Gastrocnemius medialis (tissue), 4 donors: ENCODE results near the gene DDX23. TPM values are rescaled to one million over a fixed set of nuclear protein-coding genes. Genes with fewer than 3 reads are reported as not detected.
"Not testable (repeated sequence)": the region's sequence is repeated elsewhere in the genome, so short reads cannot be mapped to it uniquely, and the experiment has no call there.

Experiments used
- ATAC-seq, 2 donors: fragments of 150-250 bp; one replicate each; pipeline ENCODE4 v1.9.1; 2016
- DNase-seq, 2 donors: peaks; one replicate each; pipeline ENCODE4 v3.0.0-alpha.2; 2019
- H3K27ac ChIP-seq, 4 donors: fragments of 200-600 bp; sonication (generic); 1 replicate in 1 of 4; 2 replicates in 3 of 4; pipeline ENCODE4 v1.5.1; 2016 to 2018; ENCODE audit warnings: mild to moderate bottlenecking in 2 of 4, moderate library complexity in 1 of 4
- H3K27me3 ChIP-seq, 3 donors: fragments of 200-600 bp; sonication (generic) in 2 of 3; 1 replicate in 1 of 3; 2 replicates in 2 of 3; pipeline versions ENCODE4 v1.5.1 to v1.6.0; 2016 to 2019; ENCODE audit warnings: mild to moderate bottlenecking in 1 of 3, moderate library complexity in 1 of 3
- H3K36me3 ChIP-seq, 2 donors: fragments of 200-600 bp; sonication (generic) in 1 of 2; one replicate each; pipeline ENCODE4 v1.5.1; 2017 to 2018
- H3K4me1 ChIP-seq, 2 donors: fragments of 200-600 bp; sonication (generic) in 1 of 2; one replicate each; pipeline ENCODE4 v1.5.1; 2016 to 2017; ENCODE audit warnings: mild to moderate bottlenecking in 2 of 2
- H3K4me3 ChIP-seq, 4 donors: fragments of 200-600 bp; sonication (generic) in 3 of 4; 1 replicate in 1 of 4; 2 replicates in 3 of 4; pipeline ENCODE4 v1.5.1; 2016 to 2019; ENCODE audit warnings: mild to moderate bottlenecking in 2 of 4
- H3K9me3 ChIP-seq, 3 donors: fragments of 200-600 bp; sonication (generic) in 2 of 3; 1 replicate in 1 of 3; 2 replicates in 2 of 3; pipeline ENCODE4 v1.5.1; 2016 to 2019
- POLR2A ChIP-seq, 2 donors: fragments of 450-650 bp; IDR thresholded peaks; one replicate each; pipeline ENCODE4 v1.6.1; 2017; ENCODE audit warnings: antibody characterized with exemption in 2 of 2, mild to moderate bottlenecking in 2 of 2, moderate library complexity in 2 of 2
- in situ Hi-C, 4 donors: fragments of 200-750 bp; cut with MboI; loops; one replicate each; pipeline versions ENCODE4 v1.15.0 to v1.8.0; 2017; ENCODE audit warnings: low sequenced_read_pairs in 4 of 4
- intact Hi-C: fragments of 100-400 bp; cut with DNase I; formaldehyde crosslinking; loops from one replicate; pipeline ENCODE4 v1.15.1; 2023; ENCODE audit warnings: low total_unique reads
- total RNA-seq, 4 donors: library from RNA; depleted of rRNA; stranded (reverse); fragments of >200 nt; gene quantifications; one replicate each; pipeline versions ENCODE4 v1.1.0 to v1.2.3, GENCODE V29; 2016
- TF ChIP-seq, protein P1 (sequence below), 5 experiments: fragments of 450-650 bp in 3 of 5; fragments of 200-600 bp in 2 of 5; sonication (generic) in 2 of 5; IDR thresholded peaks in 4 of 5; conservative IDR thresholded peaks in 1 of 5; 1 replicate in 4 of 5; 2 replicates in 1 of 5; pipeline ENCODE4 v1.5.1; 2016 to 2019; ENCODE audit warnings: antibody characterized with exemption in 5 of 5, mild to moderate bottlenecking in 3 of 5, moderate library complexity in 3 of 5

Gene DDX23
- total RNA-seq, 4 donors from 2014 or later: 55.8 to 80.6 (median 75.7) TPM

DNA sequence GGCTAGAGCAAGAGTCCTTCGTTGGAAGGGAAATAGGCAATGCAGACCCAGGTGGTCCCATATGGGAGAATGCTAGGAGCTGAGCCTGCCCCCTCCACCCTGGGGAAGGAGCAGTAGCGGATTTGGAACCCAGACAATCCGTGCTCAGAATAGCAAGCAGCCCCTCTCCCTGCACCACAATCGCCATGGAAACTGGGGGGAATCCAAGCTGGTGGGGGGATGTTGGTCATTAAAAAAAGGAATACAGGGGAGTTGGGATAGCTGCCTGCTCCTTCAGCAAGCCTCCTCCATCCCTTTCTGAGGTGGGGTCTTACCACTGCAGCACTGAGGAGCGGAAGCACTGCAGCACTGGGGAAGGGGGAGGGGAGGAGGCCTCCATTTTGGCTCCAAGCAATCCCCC, 10.8 kb upstream of the DDX23 start:
- Histone ChIP-seq H3K36me3 (no peaks in the 10 kb centered on the region), H3K4me1 (peaks cover 5% of the 10 kb centered on the region in 2 donors), H3K27ac (no peak overlapping the region), H3K9me3 (no peaks in the 10 kb centered on the region), H3K4me3 (no peak overlapping the region), H3K27me3 (peaks cover 0 to 10% (median 10%) of the 10 kb centered on the region in 3 donors)
- intact Hi-C loops (no loop called here), in situ Hi-C loops (loop anchor here in 1 of 4 donors (25.0 kb wide), 1 partner anchor 125 kb away; the partner anchor contains the start of genes DDN and WNT1)
- DNase-seq (no peak), ATAC-seq (no peak)
- no peak for TF ChIP-seq POLR2A (IDR thresholded peaks at IDR 0.05)
- TF ChIP-seq, protein P1, sequence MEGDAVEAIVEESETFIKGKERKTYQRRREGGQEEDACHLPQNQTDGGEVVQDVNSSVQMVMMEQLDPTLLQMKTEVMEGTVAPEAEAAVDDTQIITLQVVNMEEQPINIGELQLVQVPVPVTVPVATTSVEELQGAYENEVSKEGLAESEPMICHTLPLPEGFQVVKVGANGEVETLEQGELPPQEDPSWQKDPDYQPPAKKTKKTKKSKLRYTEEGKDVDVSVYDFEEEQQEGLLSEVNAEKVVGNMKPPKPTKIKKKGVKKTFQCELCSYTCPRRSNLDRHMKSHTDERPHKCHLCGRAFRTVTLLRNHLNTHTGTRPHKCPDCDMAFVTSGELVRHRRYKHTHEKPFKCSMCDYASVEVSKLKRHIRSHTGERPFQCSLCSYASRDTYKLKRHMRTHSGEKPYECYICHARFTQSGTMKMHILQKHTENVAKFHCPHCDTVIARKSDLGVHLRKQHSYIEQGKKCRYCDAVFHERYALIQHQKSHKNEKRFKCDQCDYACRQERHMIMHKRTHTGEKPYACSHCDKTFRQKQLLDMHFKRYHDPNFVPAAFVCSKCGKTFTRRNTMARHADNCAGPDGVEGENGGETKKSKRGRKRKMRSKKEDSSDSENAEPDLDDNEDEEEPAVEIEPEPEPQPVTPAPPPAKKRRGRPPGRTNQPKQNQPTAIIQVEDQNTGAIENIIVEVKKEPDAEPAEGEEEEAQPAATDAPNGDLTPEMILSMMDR (IDR thresholded peaks at IDR 0.05 in 4 of 5, conservative IDR thresholded peaks at IDR 0.05 in 1 of 5): no peak

- H3K27me3 ChIP-seq: peaks cover 0 to 10% (median 10%) of the 10 kb centered on the region in 3 donors
- DNase-seq: no peak
- intact Hi-C loops: no loop called here
- peaks cover 5% of the 10 kb centered on the region in 2 donors for H3K4me1 ChIP-seq
- H3K9me3 ChIP-seq: no peaks in the 10 kb centered on the region
- in situ Hi-C loops: loop anchor here in 1 of 4 donors (25.0 kb wide), 1 partner anchor 126 kb away; the partner anchor contains the start of genes DDN and WNT1
- no peak for ATAC-seq
- no peak overlapping the region for H3K27ac ChIP-seq
- H3K36me3 ChIP-seq: no peaks in the 10 kb centered on the region
- TF ChIP-seq, protein P1 (IDR thresholded peaks at IDR 0.05 in 4 of 5, conservative IDR thresholded peaks at IDR 0.05 in 1 of 5): no peak
- TF ChIP-seq POLR2A (IDR thresholded peaks at IDR 0.05): no peak
- H3K4me3 ChIP-seq: no peak overlapping the region
Measured at GRCh38 chr12:48861111-48861510, 9.1 kb upstream of the DDX23 start.

DNA sequence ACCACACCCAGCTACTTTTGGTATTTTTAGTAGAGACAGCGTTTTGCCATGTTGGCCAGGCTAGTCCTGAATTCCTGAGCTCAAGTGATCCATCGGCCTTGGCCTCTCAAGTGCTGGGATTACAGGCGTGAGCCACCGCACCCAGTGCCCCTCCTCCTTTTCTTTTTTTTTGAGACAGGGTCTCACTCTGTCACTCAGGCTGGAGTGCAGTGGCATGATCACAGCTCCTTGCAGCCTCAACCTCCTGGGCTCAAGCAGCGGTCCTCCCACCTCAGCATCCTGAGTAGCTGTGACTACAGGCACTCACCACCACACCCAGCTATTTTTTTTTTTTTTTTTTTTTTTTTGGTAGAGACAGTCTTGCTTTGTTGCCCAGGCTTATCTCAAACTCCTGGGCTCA, 8.3 kb upstream of the DDX23 start:
- H3K27ac ChIP-seq, ATAC-seq, DNase-seq, intact Hi-C loops, H3K4me3 ChIP-seq, H3K27me3 ChIP-seq, H3K9me3 ChIP-seq, H3K36me3 ChIP-seq, H3K4me1 ChIP-seq: not testable (repeated sequence)
- in situ Hi-C loops: loop anchor here in 1 of 4 donors (25.0 kb wide), 1 partner anchor 127 kb away; the partner anchor contains the start of genes DDN and WNT1

DNA sequence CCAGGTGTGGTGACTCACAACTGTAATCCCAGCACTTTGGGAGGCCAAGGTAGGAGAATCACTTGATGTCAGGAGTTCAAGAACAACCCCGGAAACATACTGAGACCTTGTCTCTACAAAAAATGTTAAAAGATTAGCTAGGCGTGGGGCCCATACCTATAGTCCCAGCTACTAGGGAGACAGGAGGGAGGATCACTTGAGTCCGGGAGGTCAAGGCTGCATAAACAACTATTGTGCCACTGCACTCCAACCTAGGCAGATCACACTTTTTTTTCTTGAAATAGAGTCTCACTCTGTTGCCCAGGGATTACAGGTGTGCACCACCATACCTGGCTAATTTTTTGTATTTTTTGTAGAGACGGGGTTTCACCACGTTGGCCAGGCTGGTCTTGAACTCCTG, 7.6 kb upstream of the DDX23 start:
- H3K9me3 ChIP-seq: no peaks in the 10 kb centered on the region
- in situ Hi-C loops: loop anchor here in 2 of 4 donors (10.0 to 25.0 kb wide), 2 partner anchors 75 to 128 kb away; partner anchors contain the start of genes DDN (in 1 of the 2) and WNT1 (in 1 of the 2)

GRCh38 chr12:48858043-48858442, 6.1 kb upstream of the DDX23 start:
- Histone ChIP-seq H3K27me3 (peaks cover 0 to 5% (median 1%) of the 10 kb centered on the region in 3 donors), H3K9me3 (no peaks in the 10 kb centered on the region), H3K36me3 (no peaks in the 10 kb centered on the region), H3K27ac (no peak overlapping the region), H3K4me3 (no peak overlapping the region), H3K4me1 (no peaks in the 10 kb centered on the region)
- TF ChIP-seq, protein P1 (IDR thresholded peaks at IDR 0.05 in 4 of 5, conservative IDR thresholded peaks at IDR 0.05 in 1 of 5): no peak
- no peak for TF ChIP-seq POLR2A (IDR thresholded peaks at IDR 0.05)
- no peak for DNase-seq
- in situ Hi-C loops (loop anchor here in 2 of 4 donors (10.0 to 25.0 kb wide), 2 partner anchors 77 to 129 kb away; partner anchors contain the start of genes DDN (in 1 of the 2) and WNT1 (in 1 of the 2)), intact Hi-C loops (no loop called here)
- ATAC-seq: no peak

More for the DNA sequence above, 7.6 kb upstream of the DDX23 start:
- Histone ChIP-seq H3K4me3 (no peak overlapping the region), H3K36me3 (no peaks in the 10 kb centered on the region), H3K4me1 (no peaks in the 10 kb centered on the region), H3K27ac (no peak overlapping the region), H3K27me3 (peaks cover 0 to 9% (median 5%) of the 10 kb centered on the region in 3 donors)
- intact Hi-C loops: no loop called here
- DNase-seq (no peak), ATAC-seq (no peak)
- TF ChIP-seq, protein P1 (IDR thresholded peaks at IDR 0.05 in 4 of 5, conservative IDR thresholded peaks at IDR 0.05 in 1 of 5): no peak
- TF ChIP-seq POLR2A (IDR thresholded peaks at IDR 0.05): no peak
